Ishikawa (cell line): ENCODE results near the gene PXDN.

Experiments used
- CEBPB ChIP-seq: IDR thresholded peaks from 2 replicates; pipeline ENCODE4 v1.6.1; 2012
- CREB1 ChIP-seq: IDR thresholded peaks from 2 replicates; pipeline ENCODE4 v1.6.1; 2012; ENCODE audit warnings: low read depth
- EGR1 ChIP-seq: IDR thresholded peaks from 2 replicates; pipeline ENCODE4 v1.6.1; 2012
- EP300 ChIP-seq: IDR thresholded peaks from 2 replicates; pipeline ENCODE4 v1.6.1; 2012; ENCODE audit warnings: borderline replicate concordance
- FOXM1 ChIP-seq: IDR thresholded peaks from 2 replicates; pipeline ENCODE4 v1.6.1; 2012; ENCODE audit warnings: low read depth, borderline replicate concordance
- MAX ChIP-seq: IDR thresholded peaks from 2 replicates; pipeline ENCODE4 v1.6.1; 2012
- NFIC ChIP-seq: IDR thresholded peaks from 2 replicates; pipeline ENCODE4 v1.6.1; 2012
- RAD21 ChIP-seq: IDR thresholded peaks from 2 replicates; pipeline ENCODE4 v1.6.1; 2012; ENCODE audit warnings: low read depth
- REST ChIP-seq: IDR thresholded peaks from 2 replicates; pipeline ENCODE4 v1.6.1; 2012; ENCODE audit warnings: low read depth, mild to moderate bottlenecking
- TAF1 ChIP-seq: IDR thresholded peaks from 2 replicates; pipeline ENCODE4 v1.6.1; 2012; ENCODE audit warnings: low read depth, mild to moderate bottlenecking
- TCF12 ChIP-seq: IDR thresholded peaks from 2 replicates; pipeline ENCODE4 v1.6.1; 2012; ENCODE audit warnings: low read depth
- TEAD4 ChIP-seq: IDR thresholded peaks from 2 replicates; pipeline ENCODE4 v1.6.1; 2012
- USF1 ChIP-seq: IDR thresholded peaks from 2 replicates; pipeline ENCODE4 v1.6.1; 2012
- YY1 ChIP-seq: IDR thresholded peaks from 2 replicates; pipeline ENCODE4 v1.6.1; 2012; ENCODE audit warnings: low read depth
- ZBTB7A ChIP-seq: IDR thresholded peaks from 2 replicates; pipeline ENCODE4 v1.6.1; 2012; ENCODE audit warnings: low read depth

Gene PXDN

GRCh38 chr2:1749489-1750119, 5.3 kb upstream of the PXDN start:
- TF ChIP-seq ZBTB7A: no peak
- TF ChIP-seq YY1: no peak
- TF ChIP-seq RAD21: no peak
- no peak for TF ChIP-seq TEAD4
- TF ChIP-seq EGR1: no peak
- TF ChIP-seq NFIC: no peak
- no peak for TF ChIP-seq USF1
- no peak for TF ChIP-seq FOXM1
- TF ChIP-seq CREB1: no peak
- TF ChIP-seq EP300: no peak
- TF ChIP-seq MAX: no peak

GRCh38 chr2:1748741-1749488, 4.6 kb upstream of the PXDN start:
- TF ChIP-seq TAF1: no peak
- no peak for TF ChIP-seq EGR1
- TF ChIP-seq RAD21: no peak
- no peak for TF ChIP-seq EP300
- TF ChIP-seq CEBPB: no peak
- no peak for TF ChIP-seq YY1
- no peak for TF ChIP-seq TEAD4
- no peak for TF ChIP-seq ZBTB7A
- TF ChIP-seq NFIC: no peak
- no peak for TF ChIP-seq TCF12
- TF ChIP-seq MAX: no peak

GRCh38 chr2:1748176-1748740, 3.9 kb upstream of the PXDN start:
- no peak for TF ChIP-seq ZBTB7A
- TF ChIP-seq FOXM1: no peak
- TF ChIP-seq EP300: no peak
- TF ChIP-seq TEAD4: no peak
- TF ChIP-seq TCF12: no peak
- TF ChIP-seq MAX: no peak
- TF ChIP-seq NFIC: no peak
- no peak for TF ChIP-seq RAD21
- TF ChIP-seq EGR1: no peak
- no peak for TF ChIP-seq REST
- TF ChIP-seq CEBPB: no peak
- no peak for TF ChIP-seq YY1
- no peak for TF ChIP-seq TAF1
- no peak for TF ChIP-seq USF1
- no peak for TF ChIP-seq CREB1

- TF ChIP-seq RAD21: no peak
- TF ChIP-seq USF1: no peak
- no peak for TF ChIP-seq REST
- no peak for TF ChIP-seq EP300
- TF ChIP-seq FOXM1: no peak
- TF ChIP-seq MAX: no peak
- TF ChIP-seq TEAD4: no peak
- TF ChIP-seq YY1: no peak
- no peak for TF ChIP-seq ZBTB7A
Observed at GRCh38 chr2:1747065-1747941, 3.0 kb upstream of the PXDN start.
